Glutamatergic neuron (in vitro differentiated cells): ENCODE data around the gene CTBP2. TPM values are rescaled to one million over a fixed set of nuclear protein-coding genes. Genes with fewer than 3 reads are reported as not detected.

Source experiments
- DNase-seq: peaks from one replicate; pipeline ENCODE4 v3.0.0; 2022
- H3K27ac Mint-ChIP-seq: one replicate; pipeline ENCODE4 v1.8.0; 2020; ENCODE audit warnings: mild to moderate bottlenecking, mixed read lengths, inconsistent platforms; ENCODE audit not compliant: unreplicated experiment
- H3K27me3 Mint-ChIP-seq: one replicate; pipeline ENCODE4 v1.8.0; 2020; ENCODE audit warnings: mild to moderate bottlenecking, moderate library complexity, mixed read lengths, inconsistent platforms; ENCODE audit not compliant: unreplicated experiment
- H3K36me3 Mint-ChIP-seq: one replicate; pipeline ENCODE4 v1.8.0; 2020; ENCODE audit warnings: mild to moderate bottlenecking, mixed read lengths, inconsistent platforms; ENCODE audit not compliant: unreplicated experiment
- H3K4me1 Mint-ChIP-seq: one replicate; pipeline ENCODE4 v1.8.0; 2020; ENCODE audit warnings: mild to moderate bottlenecking, low read depth, mixed read lengths, inconsistent platforms; ENCODE audit not compliant: unreplicated experiment
- H3K4me3 Mint-ChIP-seq: one replicate; pipeline ENCODE4 v1.8.0; 2020; ENCODE audit warnings: mild to moderate bottlenecking, mixed read lengths, inconsistent platforms; ENCODE audit not compliant: unreplicated experiment
- H3K9me3 Mint-ChIP-seq: one replicate; pipeline ENCODE4 v1.8.0; 2020; ENCODE audit warnings: mild to moderate bottlenecking, moderate library complexity, mixed read lengths, inconsistent platforms; ENCODE audit not compliant: unreplicated experiment
- CTCF ChIP-seq: fragments of 200-600 bp; sonication (generic); IDR thresholded peaks from one replicate; pipeline ENCODE4 v1.5.0; 2021; ENCODE audit not compliant: partially characterized antibody, unreplicated experiment
- total RNA-seq: library from RNA; stranded (reverse); fragmentation: NEBNext Ultra II Directional; extraction: Animal tissue kit (Norgen Biotek cat#: 25700); gene quantifications from one replicate; pipeline ENCODE4 v1.2.1, GENCODE V29; 2021; ENCODE audit not compliant: unreplicated experiment

Gene CTBP2
- total RNA-seq, 1 donor from 2014 or later = 174 TPM

DNA sequence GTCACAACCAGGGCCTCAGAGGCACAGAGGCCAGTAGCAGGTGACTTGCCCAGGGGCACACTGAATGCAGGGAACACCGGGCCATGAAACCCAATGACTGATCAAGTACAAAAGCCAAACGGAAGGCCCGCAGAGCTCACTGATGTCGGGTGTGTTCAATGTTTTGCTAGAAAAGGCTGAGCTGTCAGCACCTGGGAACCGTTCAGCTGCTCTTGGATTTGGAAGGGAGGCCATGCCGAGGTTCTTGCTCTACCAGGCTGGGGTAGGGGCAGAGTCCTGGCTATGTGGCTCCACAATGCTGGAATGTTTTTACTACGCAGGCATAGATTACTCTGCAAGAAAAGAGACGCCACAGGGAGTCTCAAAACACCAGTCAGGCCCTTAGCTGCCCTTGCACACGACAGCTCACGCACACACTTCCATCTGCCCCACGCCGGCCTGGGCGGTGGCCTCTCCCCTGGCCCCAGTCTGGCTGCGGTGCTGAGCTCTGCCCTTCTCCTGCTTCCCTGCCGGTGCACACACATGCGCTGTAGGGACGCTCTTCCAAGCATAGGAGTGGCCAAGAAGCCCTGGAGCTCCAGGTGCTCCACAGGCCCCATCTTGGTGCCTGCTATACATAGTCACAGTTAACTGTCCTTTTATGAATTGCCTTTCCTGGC lies 138.5 kb downstream of the CTBP2 start:
- peaks cover 50% of the 10 kb centered on the region for H3K4me1 Mint-ChIP-seq
- H3K27me3 Mint-ChIP-seq = peaks cover 14% of the 10 kb centered on the region
- peaks cover 32% of the 10 kb centered on the region for H3K9me3 Mint-ChIP-seq
- peaks cover 7% of the 10 kb centered on the region for H3K36me3 Mint-ChIP-seq
- H3K27ac Mint-ChIP-seq = peak overlapping the region; percentile 90
- DNase-seq = no peak
- no peak for TF ChIP-seq CTCF
- H3K4me3 Mint-ChIP-seq = peak overlapping the region; percentile 73

GRCh38 chr10:125020871-125021270 lies 139.5 kb downstream of the CTBP2 start:
- TF ChIP-seq CTCF = no peak
- peaks cover 53% of the 10 kb centered on the region for H3K4me1 Mint-ChIP-seq
- H3K36me3 Mint-ChIP-seq = peaks cover 7% of the 10 kb centered on the region
- H3K27ac Mint-ChIP-seq = no peak overlapping the region
- DNase-seq = no peak
- no peak overlapping the region for H3K4me3 Mint-ChIP-seq
- H3K9me3 Mint-ChIP-seq = peaks cover 35% of the 10 kb centered on the region
- H3K27me3 Mint-ChIP-seq = peaks cover 16% of the 10 kb centered on the region

DNA sequence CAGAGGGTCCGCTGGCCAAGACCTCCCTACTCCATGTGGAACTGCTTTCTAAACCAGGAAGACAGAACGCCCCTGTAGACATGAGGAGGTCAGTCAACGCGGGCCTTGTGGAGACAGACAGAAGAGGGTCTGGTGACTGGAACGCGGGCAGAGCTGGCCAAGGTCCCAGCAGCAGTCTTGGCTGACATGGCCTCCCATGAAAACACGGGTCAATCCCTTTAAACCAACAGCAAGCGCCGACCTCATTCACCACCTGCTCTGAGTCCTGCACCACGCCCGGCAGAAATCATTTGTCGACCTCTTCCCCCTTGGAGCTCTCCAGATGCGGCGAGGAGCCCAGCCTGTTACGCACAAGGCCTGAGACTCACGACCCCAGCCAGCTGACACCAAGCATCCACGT lies 140.0 kb downstream of the CTBP2 start:
- H3K36me3 Mint-ChIP-seq = peaks cover 7% of the 10 kb centered on the region
- H3K4me3 Mint-ChIP-seq = no peak overlapping the region
- no peak overlapping the region for H3K27ac Mint-ChIP-seq

DNA sequence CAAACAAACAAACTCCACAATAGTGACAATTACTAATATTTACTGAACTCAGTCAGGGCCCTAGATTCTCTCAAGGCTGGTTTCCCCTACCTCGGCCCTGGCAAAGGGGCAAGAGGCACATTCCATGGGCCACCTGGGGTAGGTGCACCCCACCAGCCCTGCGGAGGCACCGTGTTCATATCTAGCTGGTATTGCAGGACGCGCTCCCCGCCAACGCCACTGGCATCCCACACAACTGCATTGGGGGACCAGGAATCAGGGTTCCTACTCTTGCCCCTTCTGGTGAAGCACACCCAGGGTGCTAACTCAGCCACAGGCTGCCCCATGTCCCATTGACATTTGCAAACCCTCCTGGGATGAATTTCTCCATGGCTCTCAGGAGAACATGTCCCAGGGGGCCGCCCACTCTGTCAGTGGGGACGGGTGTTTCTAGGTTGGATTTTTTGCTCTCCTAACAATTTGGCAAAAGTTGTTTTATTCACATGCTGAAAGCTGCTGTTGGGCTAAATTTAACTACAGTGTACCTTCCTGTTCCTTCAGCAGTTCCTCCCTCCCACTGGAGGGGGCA lies 141.7 kb downstream of the CTBP2 start:
- Mint-ChIP-seq H3K9me3 (peaks cover 33% of the 10 kb centered on the region), H3K4me3 (no peak overlapping the region), H3K4me1 (peaks cover 41% of the 10 kb centered on the region), H3K27me3 (peaks cover 17% of the 10 kb centered on the region), H3K27ac (peak overlapping the region; percentile 23), H3K36me3 (peaks cover 11% of the 10 kb centered on the region)
- DNase-seq = no peak
- TF ChIP-seq CTCF = no peak

More for the DNA sequence above, 140.0 kb downstream of the CTBP2 start:
- Mint-ChIP-seq H3K27me3 (peaks cover 17% of the 10 kb centered on the region), H3K9me3 (peaks cover 32% of the 10 kb centered on the region), H3K4me1 (peaks cover 50% of the 10 kb centered on the region)
- no peak for DNase-seq
- TF ChIP-seq CTCF = no peak
